Activated CD8-positive, alpha-beta memory T cell treated with anti-CD3 and anti-CD28 coated beads, Interleukin-2, amount 50 U/mL, for 1 hour (primary cell): ENCODE measurements around the gene CXCL13.
"Not testable (repeated sequence)": the region's sequence is repeated elsewhere in the genome, so short reads cannot be mapped to it uniquely, and the experiment has no call there.

Source experiments
- DNase-seq: peaks from one replicate; pipeline ENCODE4 v3.0.0-alpha.2; 2020; ENCODE audit errors: extremely low read depth

The CXCL13 gene

GRCh38 chr4:77605210-77605902 is at the start of gene CXCL13:
TSS of gene CXCL13 (plus strand) at chr4:77605820. CDS start at chr4:77605866, 46 bp downstream.
- no peak for DNase-seq

- DNase-seq, result no peak
Measured at GRCh38 chr4:77560170-77560569, 45.5 kb upstream of the CXCL13 start.

- DNase-seq, result not testable (repeated sequence)
Measured at GRCh38 chr4:77561720-77562119, 43.9 kb upstream of the CXCL13 start.

GRCh38 chr4:77564231-77564630 is 41.4 kb upstream of the CXCL13 start:
- no peak for DNase-seq

- no peak for DNase-seq
Measured at GRCh38 chr4:77566148-77566547, 39.5 kb upstream of the CXCL13 start.

GRCh38 chr4:77567549-77567948 is 38.1 kb upstream of the CXCL13 start:
- DNase-seq, result no peak

GRCh38 chr4:77570508-77571214 is 35.0 kb upstream of the CXCL13 start:
- DNase-seq, result not testable (repeated sequence)

- DNase-seq, result no peak
Measured at GRCh38 chr4:77576351-77576750, 29.3 kb upstream of the CXCL13 start.

- no peak for DNase-seq
Measured at GRCh38 chr4:77578145-77578544, 27.5 kb upstream of the CXCL13 start.

- no peak for DNase-seq
Measured at GRCh38 chr4:77579406-77580076, 26.1 kb upstream of the CXCL13 start.

- DNase-seq, result no peak
Measured at GRCh38 chr4:77581724-77582123, 23.9 kb upstream of the CXCL13 start.

GRCh38 chr4:77582156-77582555 is 23.5 kb upstream of the CXCL13 start:
- no peak for DNase-seq

- no peak for DNase-seq
Measured at GRCh38 chr4:77582711-77583110, 22.9 kb upstream of the CXCL13 start.

GRCh38 chr4:77586951-77587383 is 18.7 kb upstream of the CXCL13 start:
- no peak for DNase-seq

- no peak for DNase-seq
Measured at GRCh38 chr4:77590482-77590881, 15.1 kb upstream of the CXCL13 start.

- no peak for DNase-seq
Measured at GRCh38 chr4:77591532-77591931, 14.1 kb upstream of the CXCL13 start.

- no peak for DNase-seq
Measured at GRCh38 chr4:77593101-77593500, 12.5 kb upstream of the CXCL13 start.

- no peak for DNase-seq
Measured at GRCh38 chr4:77593993-77594392, 11.6 kb upstream of the CXCL13 start.

- DNase-seq, result no peak
Measured at GRCh38 chr4:77595364-77595973, 10.2 kb upstream of the CXCL13 start.

GRCh38 chr4:77599378-77599777 is 6.2 kb upstream of the CXCL13 start:
- DNase-seq, result no peak

GRCh38 chr4:77600521-77601451 is 4.8 kb upstream of the CXCL13 start:
- DNase-seq, result no peak
